CD4-positive, alpha-beta T cell treated with Interleukin-17A for 1 hour (primary cell): ENCODE measurements around the gene EVI2A.
"Not testable (repeated sequence)": the region's sequence is repeated elsewhere in the genome, so short reads cannot be mapped to it uniquely, and the experiment has no call there.

Experiments used
- DNase-seq: peaks from one replicate; pipeline ENCODE4 v3.0.0-alpha.2; 2020

Gene EVI2A

GRCh38 chr17:31321481-31321880, at the start of gene EVI2A:
EVI2A (minus strand) TSS chr17:31321622; CDS start chr17:31319013, 2,609 bp downstream.
- peak; percentile 93 for DNase-seq

- DNase-seq = no peak
Observed at GRCh38 chr17:31369266-31369665, 47.8 kb upstream of the EVI2A start.

GRCh38 chr17:31366088-31366487, 44.7 kb upstream of the EVI2A start:
- DNase-seq = no peak

- no peak for DNase-seq
Observed at GRCh38 chr17:31364012-31364411, 42.6 kb upstream of the EVI2A start.

- no peak for DNase-seq
Observed at GRCh38 chr17:31357839-31358394, 36.5 kb upstream of the EVI2A start.

- no peak for DNase-seq
Observed at GRCh38 chr17:31357091-31357490, 35.7 kb upstream of the EVI2A start.

GRCh38 chr17:31355935-31356334, 34.5 kb upstream of the EVI2A start:
- no peak for DNase-seq

- no peak for DNase-seq
Observed at GRCh38 chr17:31349454-31349853, 28.0 kb upstream of the EVI2A start.

- DNase-seq = not testable (repeated sequence)
Observed at GRCh38 chr17:31345191-31345747, 23.8 kb upstream of the EVI2A start.

- no peak for DNase-seq
Observed at GRCh38 chr17:31339906-31340661, 18.7 kb upstream of the EVI2A start.

GRCh38 chr17:31329221-31329620, 7.8 kb upstream of the EVI2A start:
- no peak for DNase-seq

GRCh38 chr17:31328160-31328535, 6.7 kb upstream of the EVI2A start:
- DNase-seq = no peak

- no peak for DNase-seq
Observed at GRCh38 chr17:31327534-31328159, 6.2 kb upstream of the EVI2A start.

- DNase-seq = no peak
Observed at GRCh38 chr17:31323551-31323950, 2.1 kb upstream of the EVI2A start.

- peak; percentile 67 for DNase-seq
Observed at GRCh38 chr17:31321966-31322365, 544 bp upstream of the EVI2A start.

GRCh38 chr17:31320791-31321190, 631 bp downstream of the EVI2A start:
- DNase-seq = peak; percentile 53

GRCh38 chr17:31320241-31320640, 1.2 kb downstream of the EVI2A start:
- DNase-seq = peak; percentile 56

- DNase-seq = peak; percentile 72
Observed at GRCh38 chr17:31318851-31319661, 2.4 kb downstream of the EVI2A start.

- peak; percentile 80 for DNase-seq
Observed at GRCh38 chr17:31318298-31318801, 3.1 kb downstream of the EVI2A start.

GRCh38 chr17:31314782-31315100, 6.7 kb downstream of the EVI2A start:
- no peak for DNase-seq

GRCh38 chr17:31313982-31314781, 7.2 kb downstream of the EVI2A start, which contains the start of gene EVI2B:
EVI2B (minus strand) TSS chr17:31314054; CDS start chr17:31305609, 8,445 bp downstream.
- DNase-seq = peak; percentile 70

- peak; percentile 63 for DNase-seq
Observed at GRCh38 chr17:31312223-31312622, 9.2 kb downstream of the EVI2A start.
